HepG2 (cell line): Measurements from ENCODE around the gene GSTK1. TPM values are rescaled to one million over a fixed set of nuclear protein-coding genes. Genes with fewer than 3 reads are reported as not detected.

Experiments used
- ASH2L ChIP-seq: fragments of 300-600, 200-600 bp; sonication (generic); IDR thresholded peaks from 2 replicates; pipeline ENCODE4 v1.7.0; 2017; ENCODE audit warnings: low read depth, mild to moderate bottlenecking, moderate library complexity, mixed read lengths, low read length; ENCODE audit not compliant: insufficient read length
- CHD2 ChIP-seq: IDR thresholded peaks from 2 replicates; pipeline ENCODE4 v1.6.1; 2011; ENCODE audit warnings: low read depth, low read length, improper control_type of control experiment
- FOXC1 ChIP-seq: sonication (generic); formaldehyde crosslinking; IDR thresholded peaks from 2 replicates; pipeline ENCODE4 v1.8.0; 2022; ENCODE audit warnings: mild to moderate bottlenecking, missing genetic modification reagents, borderline replicate concordance
- GFI1 ChIP-seq: sonication (generic); formaldehyde crosslinking; IDR thresholded peaks from 2 replicates; pipeline ENCODE4 v1.5.0; 2020; ENCODE audit warnings: missing genetic modification reagents, mild to moderate bottlenecking, borderline replicate concordance
- KAT2B ChIP-seq: fragments of 150-350 bp; IDR thresholded peaks from 2 replicates; pipeline ENCODE4 v1.6.1; 2014; ENCODE audit warnings: low read depth, low read length, borderline replicate concordance
- KDM1A ChIP-seq: IDR thresholded peaks from 2 replicates; pipeline ENCODE4 v1.6.1; 2016; ENCODE audit warnings: missing compliant biosample characterization
- KLF16 ChIP-seq, 2 experiments: sonication (generic) in 1 of 2; formaldehyde crosslinking in 1 of 2; IDR thresholded peaks; 2 replicates each; pipeline versions ENCODE4 v1.6.1 to v1.8.0; 2016 to 2023; ENCODE audit warnings: missing genetic modification reagents in 2 of 2, missing compliant biosample characterization in 1 of 2
- MXD1 ChIP-seq: sonication (generic); formaldehyde crosslinking; IDR thresholded peaks from 2 replicates; pipeline ENCODE4 v1.4.0; 2020; ENCODE audit warnings: mild to moderate bottlenecking, missing genetic modification reagents
- RXRA ChIP-seq: sonication (generic); formaldehyde crosslinking; IDR thresholded peaks from 2 replicates; pipeline ENCODE4 v1.5.1; 2020; ENCODE audit warnings: missing genetic modification reagents
- SP5 ChIP-seq: IDR thresholded peaks from 2 replicates; pipeline ENCODE4 v1.6.1; 2016; ENCODE audit warnings: low read depth, borderline replicate concordance
- TEAD3 ChIP-seq: optimal IDR thresholded peaks from 2 replicates; pipeline ENCODE3; 2016; ENCODE audit warnings: borderline replicate concordance
- ZBTB2 ChIP-seq: sonication (generic); formaldehyde crosslinking; IDR thresholded peaks from 2 replicates; pipeline ENCODE4 v1.8.0; 2022; ENCODE audit warnings: low read depth, missing genetic modification reagents
- ZNF101 ChIP-seq: sonication (generic); formaldehyde crosslinking; IDR thresholded peaks from 2 replicates; pipeline ENCODE4 v1.4.0; 2020; ENCODE audit warnings: mild to moderate bottlenecking, low read depth, missing genetic modification reagents, borderline replicate concordance
- ZNF121 ChIP-seq: sonication (generic); formaldehyde crosslinking; IDR thresholded peaks from 2 replicates; pipeline ENCODE4 v1.5.0; 2020; ENCODE audit warnings: mild to moderate bottlenecking, missing genetic modification reagents
- ZNF431 ChIP-seq: sonication (generic); formaldehyde crosslinking; IDR thresholded peaks from 2 replicates; pipeline ENCODE4 v1.9.0; 2022; ENCODE audit warnings: missing genetic modification reagents, low read depth, mild to moderate bottlenecking, borderline replicate concordance
- ZNF496 ChIP-seq: sonication (generic); formaldehyde crosslinking; IDR thresholded peaks from 2 replicates; pipeline ENCODE4 v1.8.1; 2023; ENCODE audit warnings: mild to moderate bottlenecking, moderate library complexity, missing genetic modification reagents; ENCODE audit not compliant: insufficient replicate concordance
- ZNF501 ChIP-seq: sonication (generic); formaldehyde crosslinking; IDR thresholded peaks from 2 replicates; pipeline ENCODE4 v1.5.1; 2020; ENCODE audit warnings: mild to moderate bottlenecking, moderate library complexity, missing genetic modification reagents
- ZNF572 ChIP-seq: sonication (generic); formaldehyde crosslinking; IDR thresholded peaks from 2 replicates; pipeline ENCODE4 v1.5.1; 2020; ENCODE audit warnings: mild to moderate bottlenecking, missing genetic modification reagents
- ZNF619 ChIP-seq: sonication (generic); formaldehyde crosslinking; IDR thresholded peaks from 2 replicates; pipeline ENCODE4 v1.4.0; 2020; ENCODE audit warnings: mild to moderate bottlenecking, missing genetic modification reagents
- ZSCAN21 ChIP-seq: sonication (generic); formaldehyde crosslinking; IDR thresholded peaks from 2 replicates; pipeline ENCODE4 v1.8.0; 2022; ENCODE audit warnings: mild to moderate bottlenecking, missing genetic modification reagents, moderate library complexity, borderline replicate concordance
- polyA plus RNA-seq, 8 experiments: library from polyadenylated mRNA; depleted of rRNA in 3 of 8; stranded (reverse) in 7 of 8; unstranded in 1 of 8; fragments of >200 nt; fragmentation: Illumina TruSeq in 4 of 8; extraction: Trizol in 4 of 8; gene quantifications; 2 replicates each; pipeline versions ENCODE4 v1.2.1 to v1.2.3, GENCODE V29; 2011 to 2016; ENCODE audit warnings: low read depth in 4 of 8, missing spikeins in 1 of 8, mixed read lengths in 1 of 8; ENCODE audit not compliant: insufficient read depth in 1 of 8
- total RNA-seq, 5 experiments: library from RNA; depleted of rRNA; stranded (reverse); fragments of >200 nt; fragmentation: Illumina TruSeq; extraction: Trizol; gene quantifications; 2 replicates each; pipeline ENCODE4 v1.2.3, GENCODE V29; 2016; ENCODE audit warnings: low read depth in 1 of 5
- TF ChIP-seq, protein P1 (sequence below): sonication (generic); formaldehyde crosslinking; IDR thresholded peaks from 2 replicates; pipeline ENCODE4 v1.4.0; 2020; ENCODE audit warnings: missing genetic modification reagents
- TF ChIP-seq, protein P2 (sequence below): sonication (generic); formaldehyde crosslinking; IDR thresholded peaks from 2 replicates; pipeline ENCODE4 v1.4.0; 2020; ENCODE audit warnings: missing genetic modification reagents

GSTK1 gene
- total and polyA plus RNA-seq, 2 of the 13 experiments (the other 11 are each of a cell fraction or from before 2014, with no cell fraction given): 64.6 to 92.1 TPM

DNA sequence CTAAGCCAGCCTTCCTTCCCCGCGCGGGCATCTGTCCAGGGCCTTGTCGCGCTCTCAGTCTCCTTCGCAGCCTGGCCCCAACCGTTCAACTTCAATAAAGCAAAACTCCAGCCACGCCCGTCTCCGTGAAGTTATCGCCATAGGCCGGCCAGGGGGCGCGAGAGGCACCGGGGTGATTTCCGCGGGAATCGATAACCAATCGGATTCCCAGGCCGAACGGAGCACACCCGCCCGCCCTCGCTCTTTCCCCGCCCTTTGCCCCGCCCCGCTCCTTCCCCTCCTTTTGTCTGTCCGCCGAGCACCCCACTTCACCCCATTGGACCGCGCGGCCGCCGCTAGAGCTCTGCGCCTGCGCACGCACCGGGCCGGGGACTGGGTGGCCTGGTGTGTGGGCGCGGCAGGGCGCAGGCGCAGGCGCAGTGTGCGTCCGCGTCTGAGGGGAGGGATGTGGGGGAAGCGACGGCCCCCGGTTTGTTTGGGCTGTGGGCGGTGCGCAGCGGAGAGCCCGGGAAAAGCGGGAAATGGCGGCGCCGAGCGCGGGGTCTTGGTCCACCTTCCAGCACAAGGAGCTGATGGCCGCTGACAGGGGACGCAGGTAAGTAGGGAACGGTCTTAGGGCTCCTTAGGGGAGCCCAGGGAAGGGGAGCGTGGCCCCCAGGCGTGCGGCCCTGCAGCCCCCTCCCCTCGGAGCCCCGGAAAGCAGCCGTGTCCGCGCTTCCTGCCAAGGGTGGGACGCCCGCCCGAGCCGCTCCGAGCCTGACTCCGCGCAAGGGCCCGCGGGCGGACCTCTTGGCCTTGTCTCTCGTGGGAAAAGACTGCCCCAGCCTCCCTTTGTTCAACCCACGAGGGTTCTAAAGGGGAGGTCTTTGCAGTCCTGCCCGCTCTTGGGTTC is 24.9 kb downstream of the GSTK1 start, which contains the start of gene CASP2 (continued):
- peak; percentile 67 for TF ChIP-seq MXD1 (CRISPR knock-in tag)
- TF ChIP-seq TEAD3 (CRISPR knock-in tag): no peak
- peak; percentile 82; the same call in 1 of the 2 replicates for TF ChIP-seq ZBTB2 (CRISPR knock-in tag)
- no peak for TF ChIP-seq CHD2
- no peak for TF ChIP-seq ZNF101 (CRISPR knock-in tag)
- TF ChIP-seq KDM1A: no peak
- TF ChIP-seq ZNF431 (CRISPR knock-in tag): 0 out of 2 replicates have a peak, but pooled peaks have one; percentile 61
- 0 out of 2 replicates have a peak, but pooled peaks have one; percentile 42 for TF ChIP-seq GFI1 (CRISPR knock-in tag)
- no peak for TF ChIP-seq KAT2B
- peak; percentile 69; the same call in 1 of the 2 replicates for TF ChIP-seq ZNF501 (CRISPR knock-in tag)
- TF ChIP-seq ZNF121 (CRISPR knock-in tag): peak; percentile 10; the same call in 1 of the 2 replicates
- no peak for TF ChIP-seq ZSCAN21 (CRISPR knock-in tag)
- peak; percentile 78; the same call in 1 of the 2 replicates for TF ChIP-seq ZNF619 (CRISPR knock-in tag)
- TF ChIP-seq, protein P1, sequence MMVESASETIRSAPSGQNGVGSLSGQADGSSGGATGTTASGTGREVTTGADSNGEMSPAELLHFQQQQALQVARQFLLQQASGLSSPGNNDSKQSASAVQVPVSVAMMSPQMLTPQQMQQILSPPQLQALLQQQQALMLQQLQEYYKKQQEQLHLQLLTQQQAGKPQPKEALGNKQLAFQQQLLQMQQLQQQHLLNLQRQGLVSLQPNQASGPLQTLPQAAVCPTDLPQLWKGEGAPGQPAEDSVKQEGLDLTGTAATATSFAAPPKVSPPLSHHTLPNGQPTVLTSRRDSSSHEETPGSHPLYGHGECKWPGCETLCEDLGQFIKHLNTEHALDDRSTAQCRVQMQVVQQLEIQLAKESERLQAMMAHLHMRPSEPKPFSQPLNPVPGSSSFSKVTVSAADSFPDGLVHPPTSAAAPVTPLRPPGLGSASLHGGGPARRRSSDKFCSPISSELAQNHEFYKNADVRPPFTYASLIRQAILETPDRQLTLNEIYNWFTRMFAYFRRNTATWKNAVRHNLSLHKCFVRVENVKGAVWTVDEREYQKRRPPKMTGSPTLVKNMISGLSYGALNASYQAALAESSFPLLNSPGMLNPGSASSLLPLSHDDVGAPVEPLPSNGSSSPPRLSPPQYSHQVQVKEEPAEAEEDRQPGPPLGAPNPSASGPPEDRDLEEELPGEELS (CRISPR knock-in tag): no peak
- peak; percentile 84 for TF ChIP-seq ASH2L
- peak in 1 of 2 experiments; percentile 52; a peak in 1 of 4 replicates for TF ChIP-seq KLF16 (CRISPR knock-in tag; IDR thresholded peaks at IDR 0.05)
- TF ChIP-seq, protein P2, sequence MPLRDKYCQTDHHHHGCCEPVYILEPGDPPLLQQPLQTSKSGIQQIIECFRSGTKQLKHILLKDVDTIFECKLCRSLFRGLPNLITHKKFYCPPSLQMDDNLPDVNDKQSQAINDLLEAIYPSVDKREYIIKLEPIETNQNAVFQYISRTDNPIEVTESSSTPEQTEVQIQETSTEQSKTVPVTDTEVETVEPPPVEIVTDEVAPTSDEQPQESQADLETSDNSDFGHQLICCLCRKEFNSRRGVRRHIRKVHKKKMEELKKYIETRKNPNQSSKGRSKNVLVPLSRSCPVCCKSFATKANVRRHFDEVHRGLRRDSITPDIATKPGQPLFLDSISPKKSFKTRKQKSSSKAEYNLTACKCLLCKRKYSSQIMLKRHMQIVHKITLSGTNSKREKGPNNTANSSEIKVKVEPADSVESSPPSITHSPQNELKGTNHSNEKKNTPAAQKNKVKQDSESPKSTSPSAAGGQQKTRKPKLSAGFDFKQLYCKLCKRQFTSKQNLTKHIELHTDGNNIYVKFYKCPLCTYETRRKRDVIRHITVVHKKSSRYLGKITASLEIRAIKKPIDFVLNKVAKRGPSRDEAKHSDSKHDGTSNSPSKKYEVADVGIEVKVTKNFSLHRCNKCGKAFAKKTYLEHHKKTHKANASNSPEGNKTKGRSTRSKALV: no peak
- peak; percentile 51; the same call in 1 of the 2 replicates for TF ChIP-seq RXRA (CRISPR knock-in tag)
- TF ChIP-seq ZNF572 (CRISPR knock-in tag): 0 out of 2 replicates have a peak, but pooled peaks have one; percentile 10
- TF ChIP-seq FOXC1 (CRISPR knock-in tag): peak; percentile 86; the same call in 1 of the 2 replicates
- no peak for TF ChIP-seq SP5
- no peak for TF ChIP-seq ZNF496 (CRISPR knock-in tag)
